ENCODE measurements around the gene ADAM23.

DNA sequence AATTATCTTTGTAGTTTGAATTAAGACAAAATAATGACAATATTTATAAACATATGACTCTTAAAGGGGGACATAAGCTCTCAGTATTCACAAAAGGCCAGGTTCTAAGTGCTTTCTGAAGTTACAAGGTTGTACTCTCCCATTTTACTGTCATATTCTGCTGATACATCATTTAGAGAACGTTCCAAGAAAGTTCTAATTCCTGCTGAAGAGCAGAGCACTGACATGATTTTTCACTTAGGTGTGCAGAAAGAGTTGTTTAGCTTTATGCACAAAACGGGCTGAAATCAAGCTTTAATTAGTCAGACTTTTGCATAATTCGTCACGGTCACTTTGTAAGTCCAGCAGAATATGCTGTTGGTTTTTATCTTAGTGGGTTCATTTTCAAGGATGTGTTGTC is 37.3 kb downstream of the ADAM23 start:
- TF ChIP-seq JUNB (IDR thresholded peaks at IDR 0.05), result no peak
- TF ChIP-seq TP53 (CRISPR knock-in tag; IDR thresholded peaks at IDR 0.05), result no peak

All from A549 (cell line).